ENCODE data around the gene CCDC88B.

CCDC88B gene

GRCh38 chr11:64384028-64384737, 44.2 kb downstream of the CCDC88B start:
- TF ChIP-seq NFIC (IDR thresholded peaks at IDR 0.05), result no peak
- TF ChIP-seq FOXM1 (IDR thresholded peaks at IDR 0.05; ENCODE audit: borderline replicate concordance, low read depth), result no peak
- no peak for TF ChIP-seq TEAD4 (IDR thresholded peaks at IDR 0.05)
- no peak for TF ChIP-seq TCF12 (IDR thresholded peaks at IDR 0.05; ENCODE audit: low read depth)
- TF ChIP-seq RAD21 (IDR thresholded peaks at IDR 0.05; ENCODE audit: low read depth), result no peak
- no peak for TF ChIP-seq TAF1 (IDR thresholded peaks at IDR 0.05; ENCODE audit: low read depth)
- TF ChIP-seq CEBPB (IDR thresholded peaks at IDR 0.05), result no peak

GRCh38 chr11:64384981-64385944, 45.3 kb downstream of the CCDC88B start:
- no peak for TF ChIP-seq ZBTB7A (IDR thresholded peaks at IDR 0.05; ENCODE audit: low read depth)
- no peak for TF ChIP-seq TCF12 (IDR thresholded peaks at IDR 0.05; ENCODE audit: low read depth)
- TF ChIP-seq EP300 (IDR thresholded peaks at IDR 0.05; ENCODE audit: borderline replicate concordance), result no peak
- no peak for TF ChIP-seq NFIC (IDR thresholded peaks at IDR 0.05)
- no peak for TF ChIP-seq USF1 (IDR thresholded peaks at IDR 0.05)

GRCh38 chr11:64385945-64386704, 46.1 kb downstream of the CCDC88B start:
- no peak for TF ChIP-seq YY1 (IDR thresholded peaks at IDR 0.05; ENCODE audit: low read depth)
- no peak for TF ChIP-seq NFIC (IDR thresholded peaks at IDR 0.05)
- no peak for TF ChIP-seq REST (IDR thresholded peaks at IDR 0.05; ENCODE audit: low read depth)
- no peak for TF ChIP-seq TEAD4 (IDR thresholded peaks at IDR 0.05)
- TF ChIP-seq USF1 (IDR thresholded peaks at IDR 0.05), result no peak
- TF ChIP-seq CREB1 (IDR thresholded peaks at IDR 0.05; ENCODE audit: low read depth), result no peak
- no peak for TF ChIP-seq FOXM1 (IDR thresholded peaks at IDR 0.05; ENCODE audit: borderline replicate concordance, low read depth)
- no peak for TF ChIP-seq RAD21 (IDR thresholded peaks at IDR 0.05; ENCODE audit: low read depth)
- TF ChIP-seq TAF1 (IDR thresholded peaks at IDR 0.05; ENCODE audit: low read depth), result no peak
- no peak for TF ChIP-seq MAX (IDR thresholded peaks at IDR 0.05)
- TF ChIP-seq CEBPB (IDR thresholded peaks at IDR 0.05), result no peak
- no peak for TF ChIP-seq EP300 (IDR thresholded peaks at IDR 0.05; ENCODE audit: borderline replicate concordance)

GRCh38 chr11:64387916-64388315, 47.9 kb downstream of the CCDC88B start:
- no peak for TF ChIP-seq TCF12 (IDR thresholded peaks at IDR 0.05; ENCODE audit: low read depth)
- no peak for TF ChIP-seq EGR1 (IDR thresholded peaks at IDR 0.05)
- TF ChIP-seq FOXM1 (IDR thresholded peaks at IDR 0.05; ENCODE audit: borderline replicate concordance, low read depth), result no peak
- TF ChIP-seq NFIC (IDR thresholded peaks at IDR 0.05), result no peak
- TF ChIP-seq REST (IDR thresholded peaks at IDR 0.05; ENCODE audit: low read depth), result no peak
- no peak for TF ChIP-seq TEAD4 (IDR thresholded peaks at IDR 0.05)
- no peak for TF ChIP-seq EP300 (IDR thresholded peaks at IDR 0.05; ENCODE audit: borderline replicate concordance)
- TF ChIP-seq YY1 (IDR thresholded peaks at IDR 0.05; ENCODE audit: low read depth), result no peak
- TF ChIP-seq RAD21 (IDR thresholded peaks at IDR 0.05; ENCODE audit: low read depth), result no peak
- no peak for TF ChIP-seq TAF1 (IDR thresholded peaks at IDR 0.05; ENCODE audit: low read depth)
- TF ChIP-seq USF1 (IDR thresholded peaks at IDR 0.05), result no peak
- TF ChIP-seq ZBTB7A (IDR thresholded peaks at IDR 0.05; ENCODE audit: low read depth), result no peak
- no peak for TF ChIP-seq CEBPB (IDR thresholded peaks at IDR 0.05)

GRCh38 chr11:64388894-64389293, 48.9 kb downstream of the CCDC88B start:
- TF ChIP-seq RAD21 (IDR thresholded peaks at IDR 0.05; ENCODE audit: low read depth) (no peak), FOXM1 (IDR thresholded peaks at IDR 0.05; ENCODE audit: borderline replicate concordance, low read depth) (no peak), YY1 (IDR thresholded peaks at IDR 0.05; ENCODE audit: low read depth) (no peak), TAF1 (IDR thresholded peaks at IDR 0.05; ENCODE audit: low read depth) (no peak), TEAD4 (IDR thresholded peaks at IDR 0.05) (no peak), REST (IDR thresholded peaks at IDR 0.05; ENCODE audit: low read depth) (no peak), EP300 (IDR thresholded peaks at IDR 0.05; ENCODE audit: borderline replicate concordance) (no peak), USF1 (IDR thresholded peaks at IDR 0.05) (no peak), CEBPB (IDR thresholded peaks at IDR 0.05) (no peak), CREB1 (IDR thresholded peaks at IDR 0.05; ENCODE audit: low read depth) (no peak), NFIC (IDR thresholded peaks at IDR 0.05) (no peak), MAX (IDR thresholded peaks at IDR 0.05) (no peak), TCF12 (IDR thresholded peaks at IDR 0.05; ENCODE audit: low read depth) (no peak), EGR1 (IDR thresholded peaks at IDR 0.05) (no peak), ZBTB7A (IDR thresholded peaks at IDR 0.05; ENCODE audit: low read depth) (no peak)

Data from Ishikawa (cell line).